Measurements from ENCODE around the gene IL18RAP.

Gene IL18RAP

DNA sequence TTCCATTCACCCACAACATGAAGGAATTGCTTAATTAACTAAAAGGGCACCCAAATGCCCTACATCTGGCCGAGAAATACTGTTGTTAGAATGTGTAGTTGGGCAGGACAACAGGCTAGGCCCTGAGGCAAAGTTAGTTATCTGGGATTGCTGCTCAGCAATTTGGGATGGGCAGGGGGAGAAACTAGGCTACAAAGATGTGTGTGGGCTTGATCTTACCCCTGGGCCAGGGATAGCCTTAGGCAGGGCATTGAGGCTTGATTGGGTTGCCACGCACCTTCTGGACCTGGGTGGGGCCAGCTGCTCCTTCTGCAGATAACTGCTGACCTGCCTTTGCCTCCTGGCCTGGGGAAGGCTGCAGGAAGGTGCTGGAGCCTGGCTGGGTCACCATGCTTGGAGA is 9.4 kb downstream of the IL18RAP start:
- no peak for DNase-seq (ENCODE audit: low read depth)
- TF ChIP-seq, protein P1, sequence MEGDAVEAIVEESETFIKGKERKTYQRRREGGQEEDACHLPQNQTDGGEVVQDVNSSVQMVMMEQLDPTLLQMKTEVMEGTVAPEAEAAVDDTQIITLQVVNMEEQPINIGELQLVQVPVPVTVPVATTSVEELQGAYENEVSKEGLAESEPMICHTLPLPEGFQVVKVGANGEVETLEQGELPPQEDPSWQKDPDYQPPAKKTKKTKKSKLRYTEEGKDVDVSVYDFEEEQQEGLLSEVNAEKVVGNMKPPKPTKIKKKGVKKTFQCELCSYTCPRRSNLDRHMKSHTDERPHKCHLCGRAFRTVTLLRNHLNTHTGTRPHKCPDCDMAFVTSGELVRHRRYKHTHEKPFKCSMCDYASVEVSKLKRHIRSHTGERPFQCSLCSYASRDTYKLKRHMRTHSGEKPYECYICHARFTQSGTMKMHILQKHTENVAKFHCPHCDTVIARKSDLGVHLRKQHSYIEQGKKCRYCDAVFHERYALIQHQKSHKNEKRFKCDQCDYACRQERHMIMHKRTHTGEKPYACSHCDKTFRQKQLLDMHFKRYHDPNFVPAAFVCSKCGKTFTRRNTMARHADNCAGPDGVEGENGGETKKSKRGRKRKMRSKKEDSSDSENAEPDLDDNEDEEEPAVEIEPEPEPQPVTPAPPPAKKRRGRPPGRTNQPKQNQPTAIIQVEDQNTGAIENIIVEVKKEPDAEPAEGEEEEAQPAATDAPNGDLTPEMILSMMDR (conservative IDR thresholded peaks at IDR 0.05; ENCODE audit: low read depth, low read length): no peak
- H3K4me3 ChIP-seq (ENCODE audit: low read depth, low read length): no peak overlapping the region

DNA sequence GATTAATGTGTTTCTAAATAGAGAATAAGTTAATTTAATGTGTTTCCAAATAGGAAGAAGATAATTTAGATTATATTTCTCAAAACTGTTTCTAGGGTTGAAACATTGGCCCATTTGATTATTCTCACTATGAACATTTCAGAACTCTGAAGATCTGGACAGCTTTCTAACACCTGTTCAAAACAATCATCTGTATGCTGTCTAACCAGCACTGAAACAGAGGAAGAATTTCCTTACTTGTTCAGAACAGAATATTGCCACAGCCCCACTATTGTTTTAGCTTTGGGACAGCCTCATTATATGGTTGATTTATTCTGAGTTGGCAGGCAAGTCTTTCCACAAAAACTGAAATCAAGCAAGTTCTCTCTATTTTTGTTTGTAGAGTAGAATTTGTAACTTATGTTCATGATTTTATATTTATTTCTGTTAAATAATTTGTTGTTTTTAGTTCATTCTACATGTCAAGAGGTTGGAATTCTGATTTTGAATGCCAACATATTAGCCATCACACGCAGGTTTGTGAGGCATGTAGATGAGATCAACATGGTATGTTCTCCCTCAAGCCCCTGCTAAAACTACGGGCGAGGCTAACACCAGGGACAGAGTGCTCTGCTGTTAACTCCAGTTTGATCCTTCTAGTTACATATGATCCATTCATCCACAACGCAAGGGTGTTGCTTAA is 11.2 kb downstream of the IL18RAP start:
- TF ChIP-seq, protein P1 (conservative IDR thresholded peaks at IDR 0.05; ENCODE audit: low read depth, low read length): no peak
- DNase-seq (ENCODE audit: low read depth): no peak
- no peak overlapping the region for H3K4me3 ChIP-seq (ENCODE audit: low read depth, low read length)

DNA sequence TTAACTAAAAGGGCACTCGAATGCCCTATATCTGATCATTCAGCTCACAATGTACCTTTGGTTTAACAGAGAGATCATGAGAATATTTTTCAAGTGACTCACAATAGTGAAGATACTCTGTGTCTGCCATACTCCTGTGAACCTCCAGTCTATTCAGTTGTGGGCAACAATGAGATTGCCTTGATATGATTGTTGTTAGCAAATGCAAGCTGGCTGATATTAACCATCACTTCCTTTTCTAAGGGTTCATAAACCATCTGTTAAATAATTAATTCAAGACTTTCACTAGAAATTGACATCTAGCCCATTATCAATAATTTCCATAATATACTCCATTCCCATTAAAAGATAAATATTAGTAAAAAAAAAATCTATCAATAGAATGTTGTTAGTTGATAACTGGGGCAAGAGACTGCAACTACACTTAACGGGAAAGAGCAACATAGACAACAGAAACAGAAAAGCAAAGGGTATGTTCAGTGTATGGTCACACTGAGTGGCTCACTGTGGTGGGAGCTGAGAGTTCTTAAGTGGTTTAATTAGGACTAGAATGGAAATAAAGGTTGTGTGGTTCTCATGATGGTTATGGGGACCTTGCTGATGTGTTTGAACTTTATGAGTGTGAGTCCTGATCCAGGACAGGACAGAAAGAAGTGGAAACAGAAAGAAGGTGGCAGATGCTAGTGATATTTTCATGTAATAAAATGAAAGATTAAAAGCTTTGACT is 11.9 kb downstream of the IL18RAP start:
- peak; percentile 14 for DNase-seq (ENCODE audit: low read depth)
- TF ChIP-seq, protein P1 (conservative IDR thresholded peaks at IDR 0.05; ENCODE audit: low read depth, low read length): no peak
- H3K4me3 ChIP-seq (ENCODE audit: low read depth, low read length): no peak overlapping the region

DNA sequence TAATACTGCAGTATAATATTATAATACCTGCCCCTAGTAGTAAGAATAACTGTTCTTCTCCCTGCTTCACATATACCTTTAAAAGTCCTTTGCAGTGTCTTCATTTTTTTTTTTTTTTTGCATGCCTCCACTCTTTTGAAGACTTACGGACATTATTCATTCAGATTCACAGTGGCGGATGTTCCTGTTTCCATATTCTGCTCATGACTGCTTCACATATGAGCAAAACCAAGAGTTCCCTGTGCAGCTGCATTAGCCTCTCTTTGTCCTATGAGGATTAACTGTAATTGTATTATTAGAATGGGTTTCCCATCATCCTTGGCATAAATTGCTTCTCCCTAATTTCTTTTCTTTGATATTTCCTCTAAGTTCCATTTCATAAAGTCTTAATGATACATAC is 12.8 kb downstream of the IL18RAP start:
- H3K4me3 ChIP-seq (ENCODE audit: low read depth, low read length): no peak overlapping the region
- DNase-seq (ENCODE audit: low read depth): no peak
- TF ChIP-seq, protein P1 (conservative IDR thresholded peaks at IDR 0.05; ENCODE audit: low read depth, low read length): no peak

DNA sequence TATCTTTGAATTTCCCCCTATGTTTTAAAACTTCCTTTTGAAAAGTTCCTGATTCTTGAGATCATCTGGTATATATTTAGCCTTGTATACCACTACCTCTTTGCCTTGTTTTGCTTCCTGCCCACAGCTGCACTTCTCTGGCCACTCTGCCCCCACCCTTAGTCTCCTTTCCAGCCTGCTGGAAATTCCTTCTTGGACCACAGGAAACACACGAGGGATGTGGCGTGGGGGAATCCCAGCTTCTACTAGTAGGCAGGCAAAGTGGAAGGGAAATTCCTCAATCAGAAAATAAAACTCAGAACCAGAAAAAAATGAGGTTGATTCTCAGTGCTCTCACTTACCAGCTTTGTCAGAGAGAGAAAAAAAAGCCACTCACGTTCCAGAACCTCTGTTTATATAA is 13.4 kb downstream of the IL18RAP start:
- H3K4me3 ChIP-seq (ENCODE audit: low read depth, low read length): no peak overlapping the region
- DNase-seq (ENCODE audit: low read depth): peak; percentile 74
- TF ChIP-seq, protein P1 (conservative IDR thresholded peaks at IDR 0.05; ENCODE audit: low read depth, low read length): no peak

DNA sequence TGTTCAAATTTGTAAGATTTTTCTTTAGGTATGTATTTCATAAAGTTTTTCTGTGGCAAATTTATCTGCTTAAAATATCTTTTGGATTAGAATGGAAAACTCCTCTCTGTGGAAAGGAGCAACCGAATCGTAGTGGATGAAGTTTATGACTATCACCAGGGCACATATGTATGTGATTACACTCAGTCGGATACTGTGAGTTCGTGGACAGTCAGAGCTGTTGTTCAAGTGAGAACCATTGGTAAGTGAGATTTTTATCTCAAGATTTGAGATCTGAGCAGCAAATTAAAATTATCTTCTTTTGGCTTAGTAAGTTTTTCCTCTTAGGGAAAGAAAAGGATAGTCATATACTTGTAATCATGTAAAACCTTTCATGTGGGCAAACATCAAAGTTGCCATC is 14.2 kb downstream of the IL18RAP start:
- DNase-seq (ENCODE audit: low read depth): no peak

More for the DNA sequence above, 14.2 kb downstream of the IL18RAP start:
- TF ChIP-seq, protein P1 (conservative IDR thresholded peaks at IDR 0.05; ENCODE audit: low read depth, low read length): no peak
- no peak overlapping the region for H3K4me3 ChIP-seq (ENCODE audit: low read depth, low read length)
